OCI-LY3 (cell line): ENCODE data around the gene DSCAM.

Experiments used
- CTCF ChIP-seq: fragments of 200-600, 300-600 bp; sonication (generic); IDR thresholded peaks from 2 replicates; pipeline ENCODE4 v1.5.1; 2014; ENCODE audit warnings: antibody characterized with exemption, low read length, low read depth
- EZH2phosphoT487 ChIP-seq: fragments of 200-600 bp; shearing (Covaris generic); IDR thresholded peaks from 2 replicates; pipeline ENCODE4 v1.6.1; 2018; ENCODE audit warnings: antibody characterized with exemption, mixed run types, low read depth

- no peak for TF ChIP-seq CTCF
- TF ChIP-seq EZH2phosphoT487, result no peak
Measured at GRCh38 chr21:40658311-40658710, 188.6 kb downstream of the DSCAM start.
